NT2/D1 (cell line): ENCODE measurements around the gene IBA57.

ENCODE experiments used
- SUZ12 ChIP-seq: IDR thresholded peaks from 2 replicates; pipeline ENCODE4 v1.6.1; 2011; ENCODE audit not compliant: insufficient read length, insufficient read depth; ENCODE audit errors: extremely low read depth
- YY1 ChIP-seq: IDR thresholded peaks from 2 replicates; pipeline ENCODE4 v1.6.1; 2011; ENCODE audit not compliant: insufficient read length, insufficient read depth
- ZNF274 ChIP-seq: IDR thresholded peaks from 2 replicates; pipeline ENCODE4 v1.6.1; 2011; ENCODE audit warnings: mild to moderate bottlenecking, low read depth, low read length

- TF ChIP-seq YY1 (no peak), SUZ12 (no peak), ZNF274 (no peak)
Measured at GRCh38 chr1:228225165-228225710, 59.6 kb downstream of the IBA57 start.
